BLaER1 (cell line): Measurements from ENCODE around the gene TMEM203.

Experiments
- H3K27ac ChIP-seq: shearing (Covaris generic); formaldehyde crosslinking; 2 replicates; pipeline ENCODE4 v1.8.1; 2022
- H3K27me3 ChIP-seq: shearing (Covaris generic); formaldehyde crosslinking; 2 replicates; pipeline ENCODE4 v1.8.1; 2022
- H3K36me3 ChIP-seq: shearing (Covaris generic); formaldehyde crosslinking; 2 replicates; pipeline ENCODE4 v1.8.1; 2022
- H3K4me1 ChIP-seq: shearing (Covaris generic); formaldehyde crosslinking; 2 replicates; pipeline ENCODE4 v1.8.1; 2022
- H3K4me2 ChIP-seq: shearing (Covaris generic); formaldehyde crosslinking; 2 replicates; pipeline ENCODE4 v1.8.1; 2022
- H3K4me3 ChIP-seq: shearing (Covaris generic); formaldehyde crosslinking; 2 replicates; pipeline ENCODE4 v1.8.1; 2022
- H3K9ac ChIP-seq: shearing (Covaris generic); formaldehyde crosslinking; 2 replicates; pipeline ENCODE4 v1.8.1; 2022
- H3K9me3 ChIP-seq: shearing (Covaris generic); formaldehyde crosslinking; 2 replicates; pipeline ENCODE4 v1.8.1; 2022
- H4K20me1 ChIP-seq: shearing (Covaris generic); formaldehyde crosslinking; 2 replicates; pipeline ENCODE4 v1.8.1; 2022
- Cebpa-rat ChIP-seq: shearing (Covaris generic); IDR thresholded peaks from 2 replicates; pipeline ENCODE4 v1.8.1; 2022

TMEM203 gene

DNA sequence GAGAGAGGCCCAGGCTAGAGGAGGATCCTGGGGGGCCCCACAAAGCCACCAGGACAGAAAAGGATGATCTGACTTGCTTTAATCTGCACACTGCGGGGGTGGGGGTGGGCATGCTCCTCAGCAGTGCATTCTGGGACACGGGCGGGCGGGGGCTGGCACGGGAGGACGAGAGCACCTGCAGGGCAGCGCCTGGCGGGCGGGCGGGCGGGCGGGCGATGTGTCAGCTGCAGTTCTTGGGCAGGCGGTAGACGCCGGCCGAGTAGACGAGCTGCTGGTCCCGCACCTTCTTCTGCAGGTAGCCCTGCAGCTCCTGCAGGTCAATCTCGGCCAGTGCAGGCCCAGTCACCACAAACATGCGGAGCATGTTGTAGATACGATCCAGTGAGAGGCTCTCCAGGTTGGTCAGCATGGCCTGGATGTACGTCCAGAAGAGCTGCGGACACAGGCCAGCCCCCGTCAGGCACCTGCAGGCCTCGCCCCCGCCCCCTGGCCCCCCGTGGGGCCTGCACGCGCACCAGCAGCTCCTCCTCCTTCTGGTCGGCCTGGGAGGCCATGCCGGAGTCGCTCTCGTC is 30.6 kb downstream of the TMEM203 start:
- Histone ChIP-seq H3K9ac (peak overlapping the region; percentile 86), H3K27ac (peak overlapping the region; percentile 97), H4K20me1 (peaks cover 31% of the 10 kb centered on the region), H3K4me3 (peak overlapping the region; percentile 56), H3K4me1 (peaks cover 71% of the 10 kb centered on the region), H3K4me2 (peak overlapping the region; percentile 96), H3K27me3 (no peaks in the 10 kb centered on the region), H3K36me3 (peaks cover 32% of the 10 kb centered on the region), H3K9me3 (no peaks in the 10 kb centered on the region)
- no peak for TF ChIP-seq Cebpa-rat

DNA sequence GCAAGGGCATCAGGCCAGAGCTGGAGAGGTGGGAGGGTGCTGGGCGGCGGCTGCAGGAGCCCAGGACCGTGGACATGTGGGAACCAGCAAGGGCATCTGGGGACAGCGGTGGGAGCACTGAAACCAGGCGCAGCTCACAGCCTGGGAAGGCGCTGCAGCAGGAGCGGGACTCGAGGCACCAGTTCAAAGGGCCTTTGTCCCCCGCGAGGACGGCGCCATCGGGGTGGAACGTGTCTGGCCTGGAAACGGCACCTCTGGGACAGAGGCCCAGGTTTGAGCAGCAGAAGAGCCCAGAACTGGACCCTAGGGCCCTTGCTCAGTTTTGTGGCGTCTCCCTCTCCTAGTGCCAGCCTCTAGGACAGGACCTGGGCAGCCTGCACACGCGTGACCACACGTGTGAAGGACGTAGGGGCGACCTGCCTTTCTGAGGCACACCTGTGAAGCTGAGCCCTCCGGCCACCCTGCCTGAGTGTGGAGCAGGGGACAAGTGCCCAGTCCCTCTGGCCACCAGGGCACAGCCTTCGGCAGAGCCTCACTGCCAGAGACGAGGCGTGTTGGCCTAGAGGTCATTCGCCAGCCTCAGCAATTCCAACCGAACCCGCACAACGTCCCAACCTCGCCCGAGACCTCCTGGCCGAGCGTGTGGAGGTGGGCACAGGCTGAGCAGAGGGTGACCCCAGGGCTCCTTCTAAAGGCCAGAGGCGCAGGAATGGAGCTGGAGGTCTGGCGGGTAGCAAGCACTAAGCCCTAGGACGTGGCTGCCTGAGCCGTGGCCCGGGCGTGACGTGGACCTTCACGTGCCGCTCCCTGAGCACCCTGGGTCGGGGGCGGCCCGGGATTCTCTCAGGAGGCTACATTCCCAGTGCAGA is 31.4 kb downstream of the TMEM203 start:
- H3K9me3 ChIP-seq = no peaks in the 10 kb centered on the region
- H3K4me3 ChIP-seq = peak overlapping the region; percentile 56
- peak overlapping the region; percentile 86 for H3K9ac ChIP-seq
- peak overlapping the region; percentile 96 for H3K4me2 ChIP-seq
- H3K4me1 ChIP-seq = peaks cover 76% of the 10 kb centered on the region
- H3K27me3 ChIP-seq = no peaks in the 10 kb centered on the region; the same call in 1 of the 2 replicates
- H3K36me3 ChIP-seq = peaks cover 24% of the 10 kb centered on the region
- no peak for TF ChIP-seq Cebpa-rat
- H4K20me1 ChIP-seq = peaks cover 30% of the 10 kb centered on the region
- H3K27ac ChIP-seq = peak overlapping the region; percentile 97

DNA sequence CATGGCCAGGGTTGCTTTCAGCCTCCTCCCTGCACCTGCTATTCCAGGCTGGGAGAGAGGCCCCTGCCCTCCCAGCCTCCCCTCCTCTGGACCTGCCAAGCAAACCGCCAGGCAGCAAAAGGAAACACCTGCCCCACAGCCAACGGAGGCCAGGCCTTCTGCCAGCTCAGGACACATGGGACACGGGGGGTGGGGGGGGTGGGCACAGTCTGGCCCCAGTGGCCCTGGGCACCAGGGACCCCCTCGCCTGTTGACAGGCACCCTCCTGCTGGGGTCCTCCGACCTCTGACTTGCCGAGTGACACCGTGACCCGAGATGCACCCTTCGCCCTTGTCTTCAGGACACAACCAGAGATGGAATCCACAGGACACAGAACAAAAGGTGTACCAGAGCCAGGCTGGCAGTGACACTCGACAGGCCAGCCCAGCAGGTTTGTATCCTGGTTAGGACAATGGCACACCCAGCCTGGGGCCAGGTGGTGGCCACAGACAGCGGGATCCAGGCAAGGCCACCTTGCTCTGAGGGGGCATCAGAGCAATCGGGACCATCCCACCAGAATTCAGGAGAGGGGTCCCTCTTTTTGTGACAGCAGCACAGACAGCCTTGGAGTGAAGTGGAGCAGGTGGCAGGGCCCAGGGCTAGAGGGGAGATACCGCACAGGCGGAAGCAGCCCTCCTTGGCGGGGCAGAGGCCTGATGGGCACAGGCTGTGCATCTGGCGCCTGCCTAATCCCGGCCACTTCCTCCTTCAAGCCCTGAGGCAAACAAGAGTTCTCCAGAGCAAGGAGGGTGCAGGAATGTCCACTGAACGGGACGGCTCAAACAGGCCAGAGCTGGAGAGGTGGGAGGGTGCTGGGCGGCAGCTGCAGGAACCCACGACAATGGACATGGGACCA is 32.3 kb downstream of the TMEM203 start:
- Histone ChIP-seq H3K4me2 (peak overlapping the region; percentile 96), H3K36me3 (peaks cover 15% of the 10 kb centered on the region), H4K20me1 (peaks cover 22% of the 10 kb centered on the region), H3K4me1 (peaks cover 76% of the 10 kb centered on the region), H3K4me3 (peak overlapping the region; percentile 56), H3K9me3 (no peaks in the 10 kb centered on the region), H3K27me3 (no peaks in the 10 kb centered on the region; the same call in 1 of the 2 replicates), H3K9ac (peak overlapping the region; percentile 86), H3K27ac (peak overlapping the region; percentile 97)
- TF ChIP-seq Cebpa-rat = no peak

DNA sequence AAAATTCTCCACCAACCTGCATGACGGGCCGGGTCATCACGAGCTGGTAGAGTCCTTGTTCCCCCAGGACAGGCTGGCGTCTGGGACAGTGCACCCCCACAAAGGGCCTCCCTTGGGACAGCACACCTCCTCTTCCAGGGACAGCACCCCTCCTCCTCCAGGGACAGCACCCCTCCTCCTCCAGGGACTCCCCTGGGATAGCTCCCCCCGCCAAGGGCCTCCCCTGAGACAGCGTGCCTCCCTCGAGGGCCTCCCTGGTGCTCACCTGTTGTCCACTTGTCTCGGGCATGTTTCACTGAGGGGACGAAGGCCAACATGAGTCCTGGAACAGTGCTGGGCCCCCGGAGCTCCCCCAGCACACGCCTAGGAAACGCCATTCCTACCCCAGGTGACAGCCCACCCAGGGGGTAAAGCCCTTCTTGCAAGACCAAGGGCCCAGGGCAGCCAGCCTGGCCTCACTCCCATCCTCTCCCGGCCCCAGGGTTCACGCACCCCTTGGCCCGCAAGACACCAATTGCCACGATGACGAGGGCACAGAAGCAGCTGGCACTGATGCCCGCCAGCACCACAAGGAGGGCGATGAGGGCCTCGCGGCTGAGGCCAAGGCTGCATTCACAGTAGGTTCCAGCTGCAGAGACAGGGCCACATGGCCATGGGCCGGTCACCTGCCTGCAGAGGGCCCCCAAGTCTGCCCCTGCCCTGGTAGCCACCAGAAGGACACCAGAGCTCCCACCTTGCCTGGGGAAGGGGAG is 34.1 kb downstream of the TMEM203 start:
- Histone ChIP-seq H3K9ac (peak overlapping the region; percentile 86), H3K4me3 (peak overlapping the region; percentile 56; the same call in 1 of the 2 replicates), H3K4me1 (peaks cover 86% of the 10 kb centered on the region), H3K9me3 (no peaks in the 10 kb centered on the region), H3K27me3 (peaks cover 12% of the 10 kb centered on the region; the same call in 1 of the 2 replicates), H3K27ac (peak overlapping the region; percentile 97), H3K4me2 (peak overlapping the region; percentile 96), H4K20me1 (peaks cover 24% of the 10 kb centered on the region), H3K36me3 (no peaks in the 10 kb centered on the region)
- no peak for TF ChIP-seq Cebpa-rat

DNA sequence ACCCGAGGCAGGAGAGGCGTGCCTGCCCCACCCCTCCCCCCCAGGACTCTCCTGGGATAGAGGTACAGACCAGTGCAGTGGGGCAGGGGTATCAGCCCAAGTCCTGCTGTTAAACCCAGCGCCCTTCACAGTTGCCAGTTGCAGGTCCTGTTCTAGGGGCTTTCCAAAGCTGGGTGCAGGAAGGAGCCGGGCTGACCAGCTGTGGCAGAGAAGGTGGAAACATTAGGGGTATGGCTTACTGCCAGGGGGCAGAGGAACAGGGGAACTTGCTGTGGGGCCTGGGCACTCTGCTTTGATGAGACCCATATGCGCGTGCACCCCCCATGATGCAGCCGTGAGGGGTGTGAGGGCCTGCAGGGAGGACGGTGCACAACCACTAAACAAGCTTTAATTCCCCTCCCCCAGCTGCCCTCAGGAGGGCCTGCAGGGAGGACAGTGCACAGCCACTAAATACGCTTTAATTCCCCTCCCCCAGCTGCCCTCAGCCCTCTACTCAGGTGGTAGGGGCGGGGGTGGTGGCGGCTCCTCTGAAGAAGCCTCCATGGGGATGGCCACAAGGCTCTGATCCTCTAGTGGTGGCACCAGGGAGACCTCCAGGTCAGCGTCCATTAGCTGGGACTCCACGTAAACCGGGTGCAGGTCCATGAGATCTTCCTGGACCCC is 34.8 kb downstream of the TMEM203 start:
- peak overlapping the region; percentile 82 for H3K4me3 ChIP-seq
- peak overlapping the region; percentile 97 for H3K27ac ChIP-seq
- TF ChIP-seq Cebpa-rat = no peak
- no peaks in the 10 kb centered on the region for H3K9me3 ChIP-seq
- peak overlapping the region; percentile 86 for H3K9ac ChIP-seq
- peaks cover 86% of the 10 kb centered on the region for H3K4me1 ChIP-seq
- H3K27me3 ChIP-seq = peaks cover 12% of the 10 kb centered on the region; the same call in 1 of the 2 replicates
- peaks cover 27% of the 10 kb centered on the region for H4K20me1 ChIP-seq
- peak overlapping the region; percentile 96 for H3K4me2 ChIP-seq
- H3K36me3 ChIP-seq = peaks cover 3% of the 10 kb centered on the region; the same call in 1 of the 2 replicates

DNA sequence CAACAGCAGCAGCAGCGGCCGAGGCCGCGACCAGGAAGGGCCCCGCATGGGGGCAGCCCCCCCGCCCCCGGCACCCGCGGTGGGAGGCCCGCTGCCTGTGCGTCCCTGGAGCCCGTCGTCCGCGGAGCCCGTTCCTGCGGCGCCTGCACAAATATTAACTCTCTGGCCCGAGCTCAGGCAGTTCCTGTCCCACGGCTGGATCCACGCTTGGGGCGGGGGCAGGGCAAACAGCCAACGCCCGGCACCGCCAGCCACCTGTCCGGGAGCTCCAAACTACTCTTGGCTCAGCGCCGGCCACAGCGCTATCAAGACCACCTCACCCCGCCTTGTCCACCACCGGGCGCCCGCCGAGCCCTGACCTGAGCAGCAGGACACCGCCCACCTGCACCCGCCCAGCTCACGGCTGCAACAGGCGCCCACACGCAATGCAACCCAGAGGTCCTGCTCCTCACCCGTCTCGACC is 35.5 kb downstream of the TMEM203 start, which contains the start of gene LRRC26:
LRRC26 (minus strand) TSS at position 156 of the 463 bp plus-strand sequence; CDS start at position 48, 108 bp downstream.
- peaks cover 32% of the 10 kb centered on the region for H4K20me1 ChIP-seq
- H3K27ac ChIP-seq = peak within 1 kb of the TSS; percentile 97
- H3K27me3 ChIP-seq = peaks cover 12% of the 10 kb centered on the region; the same call in 1 of the 2 replicates
- H3K4me1 ChIP-seq = peaks cover 86% of the 10 kb centered on the region
- H3K4me3 ChIP-seq = peak within 1 kb of the TSS; percentile 82
- peak within 1 kb of the TSS; percentile 96 for H3K4me2 ChIP-seq
- H3K9me3 ChIP-seq = no peaks in the 10 kb centered on the region
- H3K9ac ChIP-seq = peak within 1 kb of the TSS; percentile 84
- TF ChIP-seq Cebpa-rat = no peak
- H3K36me3 ChIP-seq = peaks cover 6% of the 10 kb centered on the region; the same call in 1 of the 2 replicates

DNA sequence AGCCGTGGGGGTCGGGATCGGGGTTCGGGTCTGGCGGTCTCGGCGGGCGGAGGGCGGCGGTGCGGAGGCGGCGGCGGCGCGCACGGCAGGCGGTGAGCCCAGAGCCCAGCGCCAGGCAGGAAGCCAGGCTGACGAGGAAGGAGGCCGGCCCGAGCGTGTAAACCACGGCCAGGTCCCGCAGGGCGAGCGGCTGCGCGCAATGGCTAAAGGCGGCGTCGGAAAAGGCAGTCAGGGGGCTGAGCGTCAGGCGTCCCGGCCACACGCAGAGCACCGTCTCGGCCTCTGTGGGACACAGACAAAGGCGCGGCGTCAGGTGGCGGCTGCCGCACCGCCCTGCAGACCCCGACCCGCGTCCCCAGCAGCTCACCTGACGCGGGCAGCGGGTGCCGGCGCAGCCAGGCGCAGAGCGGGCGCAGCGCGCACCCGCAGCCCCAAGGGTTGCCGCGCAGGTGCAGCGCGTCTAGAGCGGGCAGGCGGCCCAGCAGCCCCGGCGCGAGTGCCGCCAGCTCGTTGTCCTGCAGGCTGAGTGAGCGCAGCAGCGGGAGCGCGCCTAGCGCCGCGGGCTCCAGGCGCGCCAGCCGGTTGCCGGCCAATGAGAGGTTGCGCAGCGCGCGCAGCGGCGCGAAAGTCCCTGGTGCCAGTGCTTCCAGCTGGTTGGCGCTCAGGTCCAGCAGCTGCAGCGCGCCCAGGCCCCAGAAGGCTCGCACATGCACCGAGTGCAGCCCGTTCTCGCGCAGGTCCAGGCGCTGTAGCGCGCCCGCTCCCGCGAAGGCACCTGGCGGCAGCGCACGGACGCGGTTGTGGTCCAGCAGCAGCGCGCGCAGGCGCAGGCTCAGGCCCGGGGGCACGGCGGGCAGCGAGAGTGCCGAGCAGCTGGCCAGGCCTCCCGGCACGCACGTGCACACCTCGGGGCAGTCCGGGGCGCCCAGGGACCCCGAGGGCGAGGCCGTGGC is 36.3 kb downstream of the TMEM203 start:
- Histone ChIP-seq H3K36me3 (peaks cover 13% of the 10 kb centered on the region; the same call in 1 of the 2 replicates), H3K27me3 (peaks cover 12% of the 10 kb centered on the region; the same call in 1 of the 2 replicates), H3K4me3 (peak overlapping the region; percentile 82), H4K20me1 (peaks cover 39% of the 10 kb centered on the region), H3K27ac (peak overlapping the region; percentile 97), H3K9ac (peak overlapping the region; percentile 84), H3K4me2 (peak overlapping the region; percentile 96), H3K4me1 (peaks cover 88% of the 10 kb centered on the region), H3K9me3 (no peaks in the 10 kb centered on the region)
- no peak for TF ChIP-seq Cebpa-rat
